HL-60 (cell line): ENCODE data around the gene KIZ.

Experiments
- DNase-seq, 2 experiments: peaks; one replicate each; pipeline ENCODE4 v3.0.0-alpha.2; 2010 to 2020; ENCODE audit warnings: low read depth in 1 of 2, low spot score in 1 of 2
- H3K27ac ChIP-seq: fragments of 250-450 bp; sonication (Bioruptor Pico); replicated peaks from 2 replicates; pipeline ENCODE4 v1.5.1; 2020; ENCODE audit warnings: mild to moderate bottlenecking, moderate library complexity
- H3K27me3 ChIP-seq: fragments of 250-450 bp; sonication (Bioruptor Pico); 2 replicates; pipeline ENCODE4 v1.5.1; 2021; ENCODE audit warnings: mild to moderate bottlenecking, moderate library complexity; ENCODE audit not compliant: insufficient read depth, poor library complexity, severe bottlenecking
- H3K4me3 ChIP-seq: replicated peaks from 2 replicates; pipeline ENCODE4 v1.5.1; 2011; ENCODE audit warnings: mild to moderate bottlenecking, control low read depth, low read length; ENCODE audit not compliant: insufficient read depth
- CTCF ChIP-seq: IDR thresholded peaks from one replicate; pipeline ENCODE4 v1.5.1; 2011; ENCODE audit warnings: low read length, control low read depth, inconsistent platforms; ENCODE audit not compliant: insufficient read depth
- GABPA ChIP-seq: IDR thresholded peaks from 2 replicates; pipeline ENCODE4 v1.6.1; 2012; ENCODE audit warnings: low read depth
- POLR2AphosphoS5 ChIP-seq: IDR thresholded peaks from 2 replicates; pipeline ENCODE4 v1.6.1; 2012; ENCODE audit warnings: low read depth
- REST ChIP-seq: IDR thresholded peaks from 2 replicates; pipeline ENCODE4 v1.6.1; 2012; ENCODE audit warnings: low read depth; ENCODE audit not compliant: insufficient replicate concordance
- SPI1 ChIP-seq: IDR thresholded peaks from 2 replicates; pipeline ENCODE4 v1.6.1; 2012; ENCODE audit warnings: low read depth, mild to moderate bottlenecking, borderline replicate concordance

The KIZ gene

GRCh38 chr20:21106171-21107017 is 19.5 kb upstream of the KIZ start, which contains the start of gene LINC00237:
LINC00237 (minus strand) TSS chr20:21106358.
- DNase-seq, result no peak
- H3K27me3 ChIP-seq, result peaks cover 49% of the 10 kb centered on the region
- H3K27ac ChIP-seq, result no peak within 1 kb of the TSS
- peak within 1 kb of the TSS; percentile 31 for H3K4me3 ChIP-seq
- TF ChIP-seq REST (no peak), GABPA (no peak), POLR2AphosphoS5 (no peak), SPI1 (no peak), CTCF (no peak)

- Histone ChIP-seq H3K27ac (no peak overlapping the region), H3K27me3 (peaks cover 35% of the 10 kb centered on the region), H3K4me3 (no peak overlapping the region)
- TF ChIP-seq GABPA (no peak), SPI1 (no peak), POLR2AphosphoS5 (no peak), CTCF (no peak), REST (no peak)
- DNase-seq, result no peak
These were observed 16.7 kb upstream of the KIZ start for GRCh38 chr20:21109144-21109543.

- TF ChIP-seq GABPA (no peak), CTCF (no peak), REST (no peak), SPI1 (no peak), POLR2AphosphoS5 (no peak)
- H3K27me3 ChIP-seq, result peaks cover 20% of the 10 kb centered on the region
- no peak for DNase-seq
- H3K4me3 ChIP-seq, result no peak overlapping the region
- H3K27ac ChIP-seq, result no peak overlapping the region
These were observed 15.1 kb upstream of the KIZ start for GRCh38 chr20:21110811-21111210.
